K562 (cell line): ENCODE measurements around the gene PHOX2A. TPM values are rescaled to one million over a fixed set of nuclear protein-coding genes. Genes with fewer than 3 reads are reported as not detected.
A peak's percentile ranks its signal among the peaks of the same experiment; 100 is the strongest.

Experiments used
- ATAC-seq: fragments of 200-7000 bp; cut with Tn5 transposase; 3 replicates; pipeline ENCODE4 v1.9.1; 2020; ENCODE audit warnings: moderate library complexity
- BruUV-seq: library from RNA; stranded (reverse); fragments of 400-500 nt; replicated peaks from 2 replicates; lab custom pipeline; 2021; lab: Mats Ljungman, UMichigan
- CTCF ChIA-PET: fragments of 300-600 bp; formaldehyde crosslinking; extraction: SDS; loops from one replicate; lab custom pipeline; 2021; ENCODE audit warnings: low intra/inter-chr PET ratio; lab: Yijun Ruan, JAX
- POLR2A ChIA-PET: fragments of 300-600, 350-650 bp; sonication (Branson Sonifier 250); formaldehyde crosslinking; extraction: SDS; loops from one replicate; lab custom pipeline; 2021; ENCODE audit warnings: antibody characterized with exemption, inconsistent platforms; lab: Yijun Ruan, JAX
- DNase-seq, 4 experiments: peaks; one replicate each; pipeline versions ENCODE4 v3.0.0 to v3.0.0-alpha.2; 2011 to 2018; ENCODE audit warnings: low spot score in 3 of 4, mixed read lengths in 3 of 4; ENCODE audit errors: extremely low read depth in 1 of 4
- FAIRE-seq: peaks from 2 replicates; lab custom pipeline; 2011; peaks lifted over from hg19 to GRCh38; lab: Jason Lieb, UNC
- H2AFZ ChIP-seq: 2 replicates; pipeline ENCODE4 v1.6.0; 2011; ENCODE audit warnings: low read depth, low read length, control low read depth, inconsistent platforms
- H3K27ac ChIP-seq: fragments of 200-600 bp; 3 replicates; pipeline ENCODE4 v1.8.0; 2011; ENCODE audit warnings: low read depth, mild to moderate bottlenecking, control low read depth, inconsistent platforms, low read length, moderate library complexity, mixed read lengths; ENCODE audit errors: extremely low read depth
- H3K27me3 ChIP-seq, 2 experiments: fragments of 300-600 bp in 1 of 2; 2 replicates in 1 of 2; 3 replicates in 1 of 2; pipeline versions ENCODE4 v1.6.0 to v1.8.0; 2011; ENCODE audit warnings: inconsistent platforms in 2 of 2, low read length in 2 of 2, mild to moderate bottlenecking in 1 of 2, mixed read lengths in 1 of 2, moderate library complexity in 1 of 2; ENCODE audit not compliant: control insufficient read depth in 2 of 2, insufficient read depth in 2 of 2
- H3K36me3 ChIP-seq: fragments of 300-600 bp; 3 replicates; pipeline ENCODE4 v1.8.0; 2011; ENCODE audit warnings: mild to moderate bottlenecking, low read length, inconsistent platforms; ENCODE audit not compliant: control insufficient read depth, insufficient read depth
- H3K4me1 ChIP-seq, 2 experiments: fragments of 200-600 bp in 1 of 2; replicated peaks in 1 of 2; 2 replicates in 1 of 2; 3 replicates in 1 of 2; pipeline versions ENCODE4 v1.5.1 to v1.8.0; 2011; ENCODE audit warnings: inconsistent platforms in 2 of 2, low read length in 2 of 2, mild to moderate bottlenecking in 1 of 2, mixed read lengths in 1 of 2, moderate library complexity in 1 of 2; ENCODE audit not compliant: control insufficient read depth in 2 of 2, insufficient read depth in 2 of 2
- H3K4me2 ChIP-seq: 2 replicates; pipeline ENCODE4 v1.6.1; 2011; ENCODE audit warnings: low read length, control low read depth, inconsistent platforms, mixed read lengths; ENCODE audit not compliant: insufficient read depth
- H3K4me3 ChIP-seq: fragments of 200-600 bp; sonication (generic), shearing (Covaris generic); 2 replicates; pipeline ENCODE4 v1.5.1; 2016; ENCODE audit warnings: control low read depth, inconsistent platforms
- H3K79me2 ChIP-seq: fragments of 200-600 bp; 3 replicates; pipeline ENCODE4 v1.8.0; 2011; ENCODE audit warnings: low read length, inconsistent platforms; ENCODE audit not compliant: control insufficient read depth, insufficient read depth
- H3K9ac ChIP-seq, 2 experiments: 2 replicates each; pipeline versions ENCODE4 v1.6.0 to v1.6.1; 2011; ENCODE audit warnings: low read depth in 2 of 2, low read length in 2 of 2, control low read depth in 1 of 2, inconsistent platforms in 1 of 2, mild to moderate bottlenecking in 1 of 2, mixed read lengths in 1 of 2; ENCODE audit not compliant: insufficient read depth in 1 of 2
- H3K9me1 ChIP-seq: one replicate; pipeline ENCODE4 v1.6.0; 2011; ENCODE audit warnings: inconsistent platforms, mild to moderate bottlenecking, low read length, moderate library complexity; ENCODE audit not compliant: control insufficient read depth, insufficient read depth
- H3K9me3 ChIP-seq: replicated peaks from 2 replicates; pipeline ENCODE4 v1.5.1; 2011; ENCODE audit warnings: low read depth, low read length, inconsistent platforms; ENCODE audit not compliant: control insufficient read depth, insufficient read depth
- H4K20me1 ChIP-seq: replicated peaks from 2 replicates; pipeline ENCODE4 v1.6.1; 2011; ENCODE audit warnings: low read length, inconsistent platforms, mixed read lengths; ENCODE audit not compliant: control insufficient read depth, insufficient read depth
- HDGF ChIP-seq: fragments of 450-650 bp; IDR thresholded peaks from 2 replicates; pipeline ENCODE4 v1.6.1; 2016
- NFE2 ChIP-seq: IDR thresholded peaks from 2 replicates; pipeline ENCODE4 v1.6.1; 2014; ENCODE audit warnings: antibody characterized with exemption, low read depth
- TEAD1 ChIP-seq, 2 experiments: fragments of 450-650 bp in 1 of 2; sonication (generic) in 1 of 2; formaldehyde crosslinking; IDR thresholded peaks; 2 replicates each; pipeline versions ENCODE4 v1.4.0 to v1.8.0; 2020 to 2022; ENCODE audit warnings: mild to moderate bottlenecking in 2 of 2, missing genetic modification reagents in 1 of 2
- THRB ChIP-seq: fragments of 450-650 bp; formaldehyde crosslinking; conservative IDR thresholded peaks from 2 replicates; pipeline ENCODE4 v1.4.0; 2022; ENCODE audit warnings: mild to moderate bottlenecking, missing genetic modification characterization
- ZNF282 ChIP-seq: sonication (generic); formaldehyde crosslinking; IDR thresholded peaks from 2 replicates; pipeline ENCODE4 v1.8.1; 2023; ENCODE audit warnings: missing genetic modification reagents
- ZNF583 ChIP-seq: fragments of 250-450 bp; sonication (Bioruptor Pico); IDR thresholded peaks from 2 replicates; pipeline ENCODE4 v1.4.0; 2020
- WGBS: fragments of 100-300 bp; shearing (Covaris generic); methylation state at CpG from one replicate; pipeline ENCODE4 v1.1.6; 2016; ENCODE audit warnings: low coverage, mixed read lengths; ENCODE audit not compliant: insufficient coverage; ENCODE audit errors: missing lambda C conversion rate; 5-methylcytosine and 5-hydroxymethylcytosine counted together
- in situ Hi-C: fragments of 300-500 bp; cut with MboI; formaldehyde crosslinking; loops from 4 replicates; pipeline ENCODE4 v1.15.0; 2018; ENCODE audit warnings: inconsistent platforms, mixed read lengths
- intact Hi-C: fragments of 100-400 bp; cut with micrococcal nuclease; formaldehyde crosslinking; loops from 2 replicates; pipeline ENCODE4 v1.14.2; 2022
- polyA plus RNA-seq, 8 experiments: library from polyadenylated mRNA; depleted of rRNA in 4 of 8; stranded (reverse) in 5 of 8; unstranded in 3 of 8; fragments of >200 nt; fragmentation: Nextera tagmentation in 2 of 8; fragmentation: Illumina TruSeq in 1 of 8; extraction: Ambion mirVana in 2 of 8; extraction: Trizol in 1 of 8; gene quantifications; 2 replicates each; pipeline versions ENCODE4 v1.2.1 to v1.2.3, GENCODE V29; 2011 to 2014; ENCODE audit warnings: inconsistent platforms in 1 of 8, missing spikeins in 1 of 8
- total RNA-seq, 7 experiments: library from RNA; depleted of rRNA in 6 of 7; stranded (reverse); fragments of >200 nt in 6 of 7; fragmentation: Illumina TruSeq in 2 of 7; extraction: Trizol in 2 of 7; gene quantifications; 2 replicates each; pipeline versions ENCODE4 v1.2.1 to v1.2.3, GENCODE V29; 2011 to 2021; ENCODE audit warnings: low replicate concordance in 1 of 7
- TF ChIP-seq, protein P1 (sequence below): fragments of 450-650 bp; IDR thresholded peaks from 2 replicates; pipeline ENCODE4 v1.6.1; 2016; ENCODE audit warnings: missing biosample characterization, missing genetic modification characterization
- TF ChIP-seq, protein P2 (sequence below), 2 experiments: fragments of 450-650 bp in 1 of 2; sonication (generic) in 1 of 2; formaldehyde crosslinking in 1 of 2; IDR thresholded peaks; 2 replicates each; pipeline versions ENCODE4 v1.7.1 to v1.9.0; 2016 to 2022; ENCODE audit warnings: inconsistent platforms in 1 of 2, mild to moderate bottlenecking in 1 of 2, missing genetic modification reagents in 1 of 2

PHOX2A gene
- total and polyA plus RNA-seq, 9 of the 15 experiments (the other 6 are each of a cell fraction or from before 2014, with no cell fraction given): not detected

DNA sequence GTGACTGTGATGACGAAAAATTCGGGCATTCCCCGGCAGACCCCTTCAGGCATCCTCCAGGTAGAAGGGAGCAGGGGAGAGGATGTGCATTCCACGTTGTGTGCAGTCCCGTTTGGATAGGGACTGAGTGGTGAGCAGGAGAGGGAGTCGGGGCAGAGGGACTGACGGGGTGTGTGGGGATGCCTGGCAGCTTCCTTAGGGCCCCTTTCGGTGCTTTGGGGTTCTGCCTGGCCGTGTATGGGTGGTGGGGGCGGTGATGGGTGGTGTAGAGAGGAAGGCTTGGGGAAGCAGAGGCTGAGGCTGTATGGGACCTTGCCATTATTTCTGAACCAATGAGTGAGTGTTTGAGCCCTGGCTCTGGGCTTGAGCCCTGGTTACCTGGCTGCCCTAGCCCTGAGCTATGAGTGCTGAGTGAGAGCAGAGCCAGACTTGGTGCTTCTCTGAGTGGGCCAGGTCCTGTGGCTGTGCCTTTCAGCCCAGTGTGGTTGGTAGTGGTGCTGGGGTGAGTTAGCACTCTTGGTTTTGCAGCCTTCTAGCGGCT, 18.5 kb downstream of the PHOX2A start:
- Histone ChIP-seq H3K27ac (peak overlapping the region; percentile 88), H2AFZ (no peak overlapping the region)
- no TSS peak for BruUV-seq
- 0 out of 2 replicates have a peak, but pooled peaks have one; percentile 43 for TF ChIP-seq THRB (CRISPR knock-in tag)
- TF ChIP-seq ZNF282 (CRISPR knock-in tag): no peak
- TF ChIP-seq, protein P1, sequence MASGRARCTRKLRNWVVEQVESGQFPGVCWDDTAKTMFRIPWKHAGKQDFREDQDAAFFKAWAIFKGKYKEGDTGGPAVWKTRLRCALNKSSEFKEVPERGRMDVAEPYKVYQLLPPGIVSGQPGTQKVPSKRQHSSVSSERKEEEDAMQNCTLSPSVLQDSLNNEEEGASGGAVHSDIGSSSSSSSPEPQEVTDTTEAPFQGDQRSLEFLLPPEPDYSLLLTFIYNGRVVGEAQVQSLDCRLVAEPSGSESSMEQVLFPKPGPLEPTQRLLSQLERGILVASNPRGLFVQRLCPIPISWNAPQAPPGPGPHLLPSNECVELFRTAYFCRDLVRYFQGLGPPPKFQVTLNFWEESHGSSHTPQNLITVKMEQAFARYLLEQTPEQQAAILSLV (tag): no peak
- TF ChIP-seq HDGF: 0 out of 2 replicates have a peak, but pooled peaks have one; percentile 22
- no peak for TF ChIP-seq ZNF583 (CRISPR knock-in tag)
- TF ChIP-seq, protein P2, sequence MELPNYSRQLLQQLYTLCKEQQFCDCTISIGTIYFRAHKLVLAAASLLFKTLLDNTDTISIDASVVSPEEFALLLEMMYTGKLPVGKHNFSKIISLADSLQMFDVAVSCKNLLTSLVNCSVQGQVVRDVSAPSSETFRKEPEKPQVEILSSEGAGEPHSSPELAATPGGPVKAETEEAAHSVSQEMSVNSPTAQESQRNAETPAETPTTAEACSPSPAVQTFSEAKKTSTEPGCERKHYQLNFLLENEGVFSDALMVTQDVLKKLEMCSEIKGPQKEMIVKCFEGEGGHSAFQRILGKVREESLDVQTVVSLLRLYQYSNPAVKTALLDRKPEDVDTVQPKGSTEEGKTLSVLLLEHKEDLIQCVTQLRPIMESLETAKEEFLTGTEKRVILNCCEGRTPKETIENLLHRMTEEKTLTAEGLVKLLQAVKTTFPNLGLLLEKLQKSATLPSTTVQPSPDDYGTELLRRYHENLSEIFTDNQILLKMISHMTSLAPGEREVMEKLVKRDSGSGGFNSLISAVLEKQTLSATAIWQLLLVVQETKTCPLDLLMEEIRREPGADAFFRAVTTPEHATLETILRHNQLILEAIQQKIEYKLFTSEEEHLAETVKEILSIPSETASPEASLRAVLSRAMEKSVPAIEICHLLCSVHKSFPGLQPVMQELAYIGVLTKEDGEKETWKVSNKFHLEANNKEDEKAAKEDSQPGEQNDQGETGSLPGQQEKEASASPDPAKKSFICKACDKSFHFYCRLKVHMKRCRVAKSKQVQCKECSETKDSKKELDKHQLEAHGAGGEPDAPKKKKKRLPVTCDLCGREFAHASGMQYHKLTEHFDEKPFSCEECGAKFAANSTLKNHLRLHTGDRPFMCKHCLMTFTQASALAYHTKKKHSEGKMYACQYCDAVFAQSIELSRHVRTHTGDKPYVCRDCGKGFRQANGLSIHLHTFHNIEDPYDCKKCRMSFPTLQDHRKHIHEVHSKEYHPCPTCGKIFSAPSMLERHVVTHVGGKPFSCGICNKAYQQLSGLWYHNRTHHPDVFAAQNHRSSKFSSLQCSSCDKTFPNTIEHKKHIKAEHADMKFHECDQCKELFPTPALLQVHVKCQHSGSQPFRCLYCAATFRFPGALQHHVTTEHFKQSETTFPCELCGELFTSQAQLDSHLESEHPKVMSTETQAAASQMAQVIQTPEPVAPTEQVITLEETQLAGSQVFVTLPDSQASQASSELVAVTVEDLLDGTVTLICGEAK (IDR thresholded peaks at IDR 0.05): peak; percentile 32; the same call in 1 of the 2 replicates
- TF ChIP-seq, protein P2 (CRISPR knock-in tag; IDR thresholded peaks at IDR 0.05): no peak
- TF ChIP-seq TEAD1 (CRISPR knock-in tag; IDR thresholded peaks at IDR 0.05): no peak
- TF ChIP-seq NFE2: peak; percentile 44; the same call in 1 of the 2 replicates

More for the DNA sequence above, 18.5 kb downstream of the PHOX2A start:
- Histone ChIP-seq H4K20me1 (no peaks in the 10 kb centered on the region), H3K9ac (peak overlapping the region; percentile 82 to 89), H3K4me1 (peaks cover 24 to 64% of the 10 kb centered on the region in 2 experiments), H3K9me1 (peaks cover 8% of the 10 kb centered on the region), H3K79me2 (peaks cover 27% of the 10 kb centered on the region), H3K9me3 (no peaks in the 10 kb centered on the region), H3K36me3 (peaks cover 44% of the 10 kb centered on the region; the same call in 2 of the 3 replicates), H3K27me3 (no peaks in the 10 kb centered on the region), H3K4me2 (peak overlapping the region; percentile 88), H3K4me3 (peak overlapping the region; percentile 84)
- in situ Hi-C loops (no loop called here), intact Hi-C loops (no loop called here)
- 10% methylated on average over 11 of the region's 11 CpGs for WGBS
- ChIA-PET CTCF (no interaction called here), POLR2A (interaction anchor here (0.6 to 1.4 kb wide), 5 partner anchors 9 to 208 kb away, joined by 3 to 5 read pairs (median 3); no protein-coding TSS in a partner anchor)
- DNase-seq (peak in 1 of 4 experiments; percentile 23), FAIRE-seq (peak; percentile 29), ATAC-seq (no peak)
